Spleen (tissue), 11 donors: ENCODE data around the gene KLHL24. TPM values are rescaled to one million over a fixed set of nuclear protein-coding genes. Genes with fewer than 3 reads are reported as not detected.
"Not testable (repeated sequence)": the region's sequence is repeated elsewhere in the genome, so short reads cannot be mapped to it uniquely, and the experiment has no call there.

Source experiments
- DNase-seq: peaks from one replicate; pipeline ENCODE4 v3.0.0-alpha.2; 2020
- H3K27ac ChIP-seq, 8 donors: fragments of 200-600 bp; sonication (generic) in 7 of 8; 1 replicate in 4 of 8; 2 replicates in 4 of 8; pipeline versions ENCODE4 v1.5.0 to v1.8.0; 2016 to 2021; ENCODE audit warnings: inconsistent platforms in 4 of 8, mild to moderate bottlenecking in 4 of 8, moderate library complexity in 1 of 8
- H3K27me3 ChIP-seq, 7 donors: fragments of 200-600 bp; sonication (generic) in 6 of 7; replicated peaks in 1 of 7; 1 replicate in 4 of 7; 2 replicates in 3 of 7; pipeline versions ENCODE4 v1.5.0 to v1.8.0; 2016 to 2021; ENCODE audit warnings: inconsistent platforms in 3 of 7, mild to moderate bottlenecking in 1 of 7
- H3K36me3 ChIP-seq, 6 donors: fragments of 200-600 bp; sonication (generic) in 5 of 6; 1 replicate in 4 of 6; 2 replicates in 2 of 6; pipeline versions ENCODE4 v1.5.0 to v1.8.0; 2016 to 2021; ENCODE audit warnings: inconsistent platforms in 2 of 6
- H3K4me1 ChIP-seq, 6 donors: fragments of 200-600 bp; sonication (generic) in 5 of 6; 1 replicate in 3 of 6; 2 replicates in 3 of 6; pipeline versions ENCODE4 v1.5.0 to v1.8.0; 2016 to 2021; ENCODE audit warnings: inconsistent platforms in 3 of 6
- H3K4me3 ChIP-seq, 8 donors: fragments of 200-600 bp; sonication (generic) in 7 of 8; 1 replicate in 4 of 8; 2 replicates in 4 of 8; pipeline versions ENCODE4 v1.5.0 to v1.8.0; 2016 to 2021; ENCODE audit warnings: inconsistent platforms in 4 of 8, mild to moderate bottlenecking in 4 of 8, moderate library complexity in 2 of 8
- H3K9me3 ChIP-seq, 8 donors: fragments of 200-600 bp; sonication (generic) in 7 of 8; 1 replicate in 4 of 8; 2 replicates in 4 of 8; pipeline versions ENCODE4 v1.5.0 to v1.8.0; 2016 to 2021; ENCODE audit warnings: inconsistent platforms in 4 of 8
- POLR2A ChIP-seq, 3 donors: fragments of 450-650 bp; IDR thresholded peaks; one replicate each; pipeline ENCODE4 v1.5.1; 2017; ENCODE audit warnings: antibody characterized with exemption in 3 of 3, mild to moderate bottlenecking in 1 of 3
- POLR2AphosphoS5 ChIP-seq, 3 donors: sonication (generic); formaldehyde crosslinking; IDR thresholded peaks; one replicate each; pipeline ENCODE4 v1.5.1; 2017; ENCODE audit warnings: antibody characterized with exemption in 3 of 3
- WGBS, 5 donors: extraction: QIAGEN DNeasy Blood & Tissue Kit in 3 of 5; methylation state at CpG; one replicate each; pipeline versions ENCODE4 v1.1.5 to v1.1.7; 2013 to 2018; 5-methylcytosine and 5-hydroxymethylcytosine counted together
- intact Hi-C: fragments of 100-400 bp; cut with DNase I; formaldehyde crosslinking; loops from one replicate; pipeline ENCODE4 v1.15.0; 2023; ENCODE audit warnings: low total_unique reads
- polyA plus RNA-seq, 3 donors: library from polyadenylated mRNA; stranded (reverse); fragments of 200-250 nt; gene quantifications; one replicate each; pipeline ENCODE4 v1.2.1, GENCODE V29; 2013
- total RNA-seq, 7 donors: library from RNA; depleted of rRNA in 3 of 7; stranded (reverse); fragments of >200 nt in 3 of 7; fragmentation: NEBNext Ultra II Directional in 4 of 7; extraction: Animal tissue kit (Norgen Biotek cat#: 25700) in 4 of 7; gene quantifications; one replicate each; pipeline versions ENCODE4 v1.1.0 to v1.2.1, GENCODE V29; 2016 to 2021
- TF ChIP-seq, protein P1 (sequence below), 11 experiments: fragments of 200-600 bp in 7 of 11; fragments of 450-650 bp in 4 of 11; sonication (generic) in 4 of 11; IDR thresholded peaks in 8 of 11; conservative IDR thresholded peaks in 3 of 11; 1 replicate in 7 of 11; 2 replicates in 4 of 11; pipeline versions ENCODE4 v1.4.0 to v1.8.0; 2016 to 2021; ENCODE audit warnings: antibody characterized with exemption in 11 of 11, inconsistent platforms in 4 of 11, mild to moderate bottlenecking in 1 of 11
- donor health status: healthy with polysubstance abuse.
- donor health status: DM: no; HTN: no; CAD: no; lungs with moderate emphysema.
- donor health status: DM: no; HTN: no; CAD: no.
- donor health status: Bipolar disorder and iron deficiency.
- donor health status: healthy.
- donor health status: DM: no; HTN: no; CAD: no.
- donor health status: DM: yes; HTN: yes; CAD: no.

The KLHL24 gene
- total and polyA plus RNA-seq, 10 donors, result 5.0 to 148 (median 57.0) TPM

DNA sequence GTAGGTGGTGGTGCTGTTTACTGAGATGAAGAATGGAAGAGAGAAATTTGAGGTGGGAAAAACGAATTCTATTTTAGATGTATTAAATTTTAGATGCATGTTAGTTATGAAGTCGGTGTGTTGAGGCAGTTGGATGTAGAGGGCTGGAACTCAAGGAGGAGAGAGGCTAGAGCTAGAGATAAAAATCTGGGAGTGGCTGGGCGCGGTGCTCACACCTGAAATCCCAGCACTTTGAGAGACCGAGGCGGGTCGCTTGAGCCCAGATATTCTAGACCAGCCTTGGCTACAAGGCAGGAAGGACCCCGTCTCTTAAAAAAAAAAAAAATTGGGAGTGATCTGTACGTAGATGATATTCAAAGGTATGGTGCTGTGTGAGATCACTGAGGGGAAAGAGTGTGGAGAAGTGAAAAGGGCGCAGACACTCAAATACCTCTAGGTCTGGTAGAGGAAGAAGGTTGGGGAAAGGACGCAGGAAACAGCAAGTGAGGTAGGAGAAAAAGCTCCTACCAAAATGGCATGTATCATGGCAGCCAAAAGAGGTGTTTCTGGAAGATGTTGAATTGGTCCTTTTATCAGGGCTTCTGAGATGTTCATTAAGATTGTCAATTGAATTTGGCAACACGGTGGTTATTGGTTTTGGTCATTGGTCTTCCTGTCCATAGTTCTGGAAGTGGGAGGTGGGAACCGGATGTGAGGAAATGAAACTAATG lies 64.0 kb downstream of the KLHL24 start:
- Histone ChIP-seq H3K27ac (peak overlapping the region in 6 of 8 donors; percentile 91 to 97 (median 94)), H3K4me3 (peak overlapping the region in 5 of 8 donors; percentile 86 to 99 (median 97)), H3K36me3 (peaks cover 0 to 14% (median 0%) of the 10 kb centered on the region in 6 donors), H3K4me1 (peaks cover 12 to 62% (median 27%) of the 10 kb centered on the region in 6 donors), H3K9me3 (no peaks in the 10 kb centered on the region), H3K27me3 (no peaks in the 10 kb centered on the region)
- 50 to 61% (median 51%) methylated on average over 13 of the region's 13 CpGs for WGBS, 5 donors
- TF ChIP-seq, protein P1, sequence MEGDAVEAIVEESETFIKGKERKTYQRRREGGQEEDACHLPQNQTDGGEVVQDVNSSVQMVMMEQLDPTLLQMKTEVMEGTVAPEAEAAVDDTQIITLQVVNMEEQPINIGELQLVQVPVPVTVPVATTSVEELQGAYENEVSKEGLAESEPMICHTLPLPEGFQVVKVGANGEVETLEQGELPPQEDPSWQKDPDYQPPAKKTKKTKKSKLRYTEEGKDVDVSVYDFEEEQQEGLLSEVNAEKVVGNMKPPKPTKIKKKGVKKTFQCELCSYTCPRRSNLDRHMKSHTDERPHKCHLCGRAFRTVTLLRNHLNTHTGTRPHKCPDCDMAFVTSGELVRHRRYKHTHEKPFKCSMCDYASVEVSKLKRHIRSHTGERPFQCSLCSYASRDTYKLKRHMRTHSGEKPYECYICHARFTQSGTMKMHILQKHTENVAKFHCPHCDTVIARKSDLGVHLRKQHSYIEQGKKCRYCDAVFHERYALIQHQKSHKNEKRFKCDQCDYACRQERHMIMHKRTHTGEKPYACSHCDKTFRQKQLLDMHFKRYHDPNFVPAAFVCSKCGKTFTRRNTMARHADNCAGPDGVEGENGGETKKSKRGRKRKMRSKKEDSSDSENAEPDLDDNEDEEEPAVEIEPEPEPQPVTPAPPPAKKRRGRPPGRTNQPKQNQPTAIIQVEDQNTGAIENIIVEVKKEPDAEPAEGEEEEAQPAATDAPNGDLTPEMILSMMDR (IDR thresholded peaks at IDR 0.05 in 8 of 11, conservative IDR thresholded peaks at IDR 0.05 in 3 of 11), result no peak
- no peak for TF ChIP-seq POLR2AphosphoS5 (IDR thresholded peaks at IDR 0.05)
- no peak for TF ChIP-seq POLR2A (IDR thresholded peaks at IDR 0.05)
- intact Hi-C loops, result no loop called here
- no peak for DNase-seq

DNA sequence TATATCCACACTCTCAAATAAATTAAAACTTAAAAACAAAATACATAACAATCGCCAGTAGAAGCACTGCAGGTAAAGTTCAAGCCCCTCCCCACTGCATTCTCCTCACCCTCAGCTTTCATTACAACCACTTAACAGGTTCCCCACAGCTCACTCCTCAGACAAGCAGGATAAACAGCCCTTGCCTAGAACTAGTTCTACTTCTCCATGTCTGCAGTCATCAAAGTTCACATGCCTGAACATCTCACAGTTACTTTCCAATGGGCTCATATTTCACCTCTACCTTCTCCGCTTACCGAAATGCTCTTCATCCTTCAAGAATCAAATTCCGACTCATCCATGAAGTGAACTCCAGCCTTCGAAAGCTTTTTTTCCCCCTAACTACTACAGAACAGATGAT lies 66.3 kb downstream of the KLHL24 start:
- H3K4me3 ChIP-seq, result no peak overlapping the region
- peaks cover 12 to 62% (median 27%) of the 10 kb centered on the region in 6 donors for H3K4me1 ChIP-seq
- TF ChIP-seq, protein P1 (IDR thresholded peaks at IDR 0.05 in 8 of 11, conservative IDR thresholded peaks at IDR 0.05 in 3 of 11), result no peak
- no peak for TF ChIP-seq POLR2A (IDR thresholded peaks at IDR 0.05)
- TF ChIP-seq POLR2AphosphoS5 (IDR thresholded peaks at IDR 0.05), result no peak
- H3K27me3 ChIP-seq, result no peaks in the 10 kb centered on the region
- H3K9me3 ChIP-seq, result no peaks in the 10 kb centered on the region
- 94 to 97% (median 97%) methylated on average over 5 of the region's 5 CpGs for WGBS, 5 donors
- no peak for DNase-seq
- intact Hi-C loops, result no loop called here
- peaks cover 0 to 14% (median 0%) of the 10 kb centered on the region in 6 donors for H3K36me3 ChIP-seq
- no peak overlapping the region for H3K27ac ChIP-seq

DNA sequence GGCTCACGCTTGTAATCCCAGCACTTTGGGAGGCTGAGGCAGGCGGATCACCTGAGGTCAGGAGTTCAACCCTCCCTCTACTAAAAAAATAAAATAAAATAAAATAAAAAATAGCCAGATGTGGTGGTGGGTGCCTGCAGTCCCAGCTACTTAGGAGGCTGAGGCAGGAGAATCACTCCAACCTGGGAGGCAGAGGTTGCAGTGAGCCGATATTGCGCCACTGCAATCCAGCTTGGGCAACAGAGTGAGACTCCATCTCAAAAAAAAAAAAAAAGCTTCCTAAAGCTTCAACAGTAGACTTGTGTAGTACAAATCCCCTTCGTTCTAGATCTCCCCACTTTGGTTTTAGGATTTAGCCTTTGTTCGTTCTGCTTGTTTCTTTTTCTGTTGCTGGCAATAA lies 68.5 kb downstream of the KLHL24 start:
- H3K27me3 ChIP-seq, intact Hi-C loops, DNase-seq, H3K4me3 ChIP-seq, H3K9me3 ChIP-seq, H3K27ac ChIP-seq: not testable (repeated sequence)
- Histone ChIP-seq H3K36me3 (peaks cover 0 to 14% (median 0%) of the 10 kb centered on the region in 6 donors), H3K4me1 (peaks cover 7 to 47% (median 15%) of the 10 kb centered on the region in 6 donors)
- 83 to 95% (median 89%) methylated on average over 6 of the region's 6 CpGs for WGBS, 5 donors

DNA sequence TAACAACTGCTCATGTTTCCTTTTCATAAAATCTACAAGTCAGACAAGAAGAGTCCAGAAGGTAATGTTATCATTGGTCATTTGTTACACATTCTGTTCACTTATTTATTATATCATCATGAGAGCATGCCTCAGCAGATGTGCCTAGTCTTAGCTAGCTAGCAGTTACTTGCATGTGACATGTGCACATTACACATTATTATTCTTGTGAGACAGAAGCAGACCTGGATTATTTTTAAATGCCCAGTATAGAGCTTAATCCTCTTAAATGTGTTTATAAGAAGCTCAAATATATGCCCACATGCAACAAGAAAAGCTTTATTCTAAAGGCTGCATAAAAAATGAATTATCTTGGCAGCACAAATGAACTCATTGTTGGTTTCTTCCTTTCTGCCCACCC lies 74.8 kb downstream of the KLHL24 start:
- Histone ChIP-seq H3K27me3 (no peaks in the 10 kb centered on the region), H3K36me3 (peaks cover 0 to 10% (median 0%) of the 10 kb centered on the region in 6 donors), H3K9me3 (no peaks in the 10 kb centered on the region), H3K4me1 (no peaks in the 10 kb centered on the region), H3K4me3 (no peak overlapping the region), H3K27ac (no peak overlapping the region)
- DNase-seq, result no peak
- intact Hi-C loops, result no loop called here
- no peak for TF ChIP-seq POLR2AphosphoS5 (IDR thresholded peaks at IDR 0.05)
- TF ChIP-seq, protein P1 (IDR thresholded peaks at IDR 0.05 in 8 of 11, conservative IDR thresholded peaks at IDR 0.05 in 3 of 11), result no peak
- no peak for TF ChIP-seq POLR2A (IDR thresholded peaks at IDR 0.05)
